Fibroblast of skin of back (primary cell): ENCODE measurements around the gene CERS6.

Experiments
- DNase-seq: peaks from one replicate; pipeline ENCODE4 v3.0.0-alpha.2; 2013

The CERS6 gene

GRCh38 chr2:168445960-168446359, 10.1 kb upstream of the CERS6 start:
- no peak for DNase-seq

GRCh38 chr2:168448980-168449379, 7.1 kb upstream of the CERS6 start:
- DNase-seq, result no peak

GRCh38 chr2:168449419-168449818, 6.7 kb upstream of the CERS6 start:
- DNase-seq, result peak; percentile 63

GRCh38 chr2:168450171-168450570, 5.9 kb upstream of the CERS6 start:
- no peak for DNase-seq

- no peak for DNase-seq
These were observed 5.3 kb upstream of the CERS6 start for GRCh38 chr2:168450732-168451131.

GRCh38 chr2:168452781-168453180, 3.3 kb upstream of the CERS6 start:
- DNase-seq, result no peak

GRCh38 chr2:168453404-168453803, 2.7 kb upstream of the CERS6 start:
- no peak for DNase-seq

GRCh38 chr2:168454737-168455644, 1.1 kb upstream of the CERS6 start:
- no peak for DNase-seq

- peak; percentile 27 for DNase-seq
These were observed 583 bp downstream of the CERS6 start for GRCh38 chr2:168456521-168457189.

- DNase-seq, result no peak
These were observed 1.3 kb downstream of the CERS6 start for GRCh38 chr2:168457190-168457895.

GRCh38 chr2:168458139-168458538, 2.1 kb downstream of the CERS6 start:
- no peak for DNase-seq

- no peak for DNase-seq
These were observed 3.2 kb downstream of the CERS6 start for GRCh38 chr2:168459256-168459655.

GRCh38 chr2:168460571-168460970, 4.5 kb downstream of the CERS6 start:
- no peak for DNase-seq

GRCh38 chr2:168461178-168461941, 5.3 kb downstream of the CERS6 start:
- no peak for DNase-seq

- DNase-seq, result no peak
These were observed 5.9 kb downstream of the CERS6 start for GRCh38 chr2:168461942-168462331.

GRCh38 chr2:168462543-168463045, 6.5 kb downstream of the CERS6 start:
- no peak for DNase-seq

- no peak for DNase-seq
These were observed 9.5 kb downstream of the CERS6 start for GRCh38 chr2:168465594-168465993.

- DNase-seq, result no peak
These were observed 10.2 kb downstream of the CERS6 start for GRCh38 chr2:168466190-168466737.

GRCh38 chr2:168466834-168467565, 10.9 kb downstream of the CERS6 start:
- no peak for DNase-seq

GRCh38 chr2:168467729-168468128, 11.7 kb downstream of the CERS6 start:
- no peak for DNase-seq

GRCh38 chr2:168468354-168468753, 12.3 kb downstream of the CERS6 start:
- no peak for DNase-seq
